SK-N-SH (cell line): ENCODE measurements around the gene LMF1.

ENCODE experiments used
- FOXM1 ChIP-seq: IDR thresholded peaks from 2 replicates; pipeline ENCODE4 v1.4.0; 2012; ENCODE audit warnings: low read depth, mild to moderate bottlenecking
- POLR2AphosphoS5 ChIP-seq: IDR thresholded peaks from 2 replicates; pipeline ENCODE4 v1.6.1; 2012; ENCODE audit warnings: low read depth, low read length
- RFX5 ChIP-seq: IDR thresholded peaks from 2 replicates; pipeline ENCODE4 v1.6.1; 2012; ENCODE audit warnings: mild to moderate bottlenecking, improper control_type of control experiment, low read length
- SIN3A ChIP-seq: IDR thresholded peaks from 2 replicates; pipeline ENCODE4 v1.6.1; 2012; ENCODE audit warnings: low read depth, mild to moderate bottlenecking, low read length, moderate library complexity, borderline replicate concordance
- TCF12 ChIP-seq: IDR thresholded peaks from 2 replicates; pipeline ENCODE4 v1.4.0; 2012
- YY1 ChIP-seq: IDR thresholded peaks from 2 replicates; pipeline ENCODE4 v1.4.0; 2012; ENCODE audit warnings: low read depth, mild to moderate bottlenecking
- TF ChIP-seq, protein P1 (sequence below): fragments of 200-600 bp; sonication (generic); IDR thresholded peaks from 2 replicates; pipeline ENCODE4 v1.6.1; 2017; ENCODE audit warnings: antibody characterized with exemption, mild to moderate bottlenecking, moderate library complexity

DNA sequence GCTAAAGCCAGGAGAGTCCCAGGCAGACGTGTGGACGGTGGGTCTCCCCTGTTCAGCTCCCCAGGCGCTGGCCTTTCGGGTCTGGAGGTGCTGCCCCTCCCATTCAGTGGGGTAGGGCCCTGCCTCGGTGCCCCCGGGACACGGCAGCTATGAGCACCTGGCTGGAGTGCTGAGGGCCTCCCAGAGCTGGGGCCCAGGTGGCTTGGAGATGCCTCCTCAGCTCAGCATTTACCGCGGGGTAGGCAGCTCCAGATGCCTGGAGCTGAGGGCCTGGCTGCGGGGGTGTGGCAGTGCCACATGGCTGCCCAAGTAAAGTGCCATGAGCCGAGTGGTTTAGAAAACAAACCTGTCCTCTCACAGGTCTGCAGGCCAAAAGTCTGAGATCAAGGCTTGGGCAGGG lies 30.3 kb upstream of the LMF1 start:
- TF ChIP-seq RFX5, result no peak
- TF ChIP-seq POLR2AphosphoS5, result no peak
- TF ChIP-seq, protein P1, sequence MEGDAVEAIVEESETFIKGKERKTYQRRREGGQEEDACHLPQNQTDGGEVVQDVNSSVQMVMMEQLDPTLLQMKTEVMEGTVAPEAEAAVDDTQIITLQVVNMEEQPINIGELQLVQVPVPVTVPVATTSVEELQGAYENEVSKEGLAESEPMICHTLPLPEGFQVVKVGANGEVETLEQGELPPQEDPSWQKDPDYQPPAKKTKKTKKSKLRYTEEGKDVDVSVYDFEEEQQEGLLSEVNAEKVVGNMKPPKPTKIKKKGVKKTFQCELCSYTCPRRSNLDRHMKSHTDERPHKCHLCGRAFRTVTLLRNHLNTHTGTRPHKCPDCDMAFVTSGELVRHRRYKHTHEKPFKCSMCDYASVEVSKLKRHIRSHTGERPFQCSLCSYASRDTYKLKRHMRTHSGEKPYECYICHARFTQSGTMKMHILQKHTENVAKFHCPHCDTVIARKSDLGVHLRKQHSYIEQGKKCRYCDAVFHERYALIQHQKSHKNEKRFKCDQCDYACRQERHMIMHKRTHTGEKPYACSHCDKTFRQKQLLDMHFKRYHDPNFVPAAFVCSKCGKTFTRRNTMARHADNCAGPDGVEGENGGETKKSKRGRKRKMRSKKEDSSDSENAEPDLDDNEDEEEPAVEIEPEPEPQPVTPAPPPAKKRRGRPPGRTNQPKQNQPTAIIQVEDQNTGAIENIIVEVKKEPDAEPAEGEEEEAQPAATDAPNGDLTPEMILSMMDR, result no peak
- TF ChIP-seq FOXM1, result no peak
- TF ChIP-seq YY1, result no peak
- no peak for TF ChIP-seq TCF12
- no peak for TF ChIP-seq SIN3A
